Right lobe of liver (tissue), 6 donors: ENCODE measurements around the gene KLHL22. TPM values are rescaled to one million over a fixed set of nuclear protein-coding genes. Genes with fewer than 3 reads are reported as not detected.

ENCODE experiments used
- ATAC-seq, 4 donors: fragments of 200-7000 bp; cut with Tn5 transposase; one replicate each; pipeline ENCODE4 v1.9.1; 2020; ENCODE audit warnings: mild to moderate bottlenecking in 4 of 4, moderate library complexity in 4 of 4
- DNase-seq, 3 donors: peaks; one replicate each; pipeline ENCODE4 v3.0.0-alpha.2; 2020
- H3K27ac ChIP-seq, 3 donors: fragments of 200-600 bp; one replicate each; pipeline ENCODE4 v1.8.0; 2022
- H3K27me3 ChIP-seq, 2 donors: fragments of 200-600 bp; one replicate each; pipeline ENCODE4 v1.8.0; 2022
- H3K36me3 ChIP-seq, 4 donors: fragments of 200-600 bp; sonication (generic) in 1 of 4; one replicate each; pipeline versions ENCODE4 v1.5.1 to v1.8.0; 2017 to 2022; ENCODE audit warnings: control low read depth in 1 of 4
- H3K4me1 ChIP-seq, 4 donors: fragments of 200-600 bp; sonication (generic) in 1 of 4; one replicate each; pipeline versions ENCODE4 v1.5.1 to v1.8.0; 2017 to 2022; ENCODE audit warnings: control low read depth in 1 of 4
- H3K4me3 ChIP-seq, 3 donors: fragments of 200-600 bp; one replicate each; pipeline ENCODE4 v1.8.0; 2022
- H3K9me3 ChIP-seq, 4 donors: fragments of 200-600 bp; sonication (generic) in 1 of 4; one replicate each; pipeline versions ENCODE4 v1.5.1 to v1.8.0; 2017 to 2022; ENCODE audit warnings: control low read depth in 1 of 4
- POLR2A ChIP-seq: fragments of 450-650 bp; IDR thresholded peaks from one replicate; pipeline ENCODE4 v1.6.1; 2017; ENCODE audit warnings: antibody characterized with exemption, mild to moderate bottlenecking
- WGBS: methylation state at CpG from one replicate; pipeline ENCODE4 v1.1.6; 2018; ENCODE audit warnings: low coverage, low lambda C conversion rate; ENCODE audit not compliant: insufficient coverage; ENCODE audit errors: missing lambda C conversion rate; 5-methylcytosine and 5-hydroxymethylcytosine counted together
- intact Hi-C, 2 donors: fragments of 100-400 bp; cut with DNase I; formaldehyde crosslinking; loops; one replicate each; pipeline versions ENCODE4 v1.11.2 to v1.14.1; 2022
- total RNA-seq, 6 experiments: library from RNA; depleted of rRNA in 2 of 6; stranded (reverse); fragments of >200 nt in 2 of 6; fragmentation: NEBNext Ultra II Directional in 3 of 6; extraction: Animal tissue kit (Norgen Biotek cat#: 25700) in 3 of 6; gene quantifications; one replicate each; pipeline versions ENCODE4 v1.1.0 to v1.2.4, GENCODE V29; 2016 to 2023
- TF ChIP-seq, protein P1 (sequence below), 4 donors: fragments of 200-600 bp in 3 of 4; fragments of 450-650 bp in 1 of 4; IDR thresholded peaks; one replicate each; pipeline versions ENCODE4 v1.5.1 to v1.8.0; 2016 to 2022; ENCODE audit warnings: antibody characterized with exemption in 4 of 4, mild to moderate bottlenecking in 2 of 4
- donor health status: DM: no; HTN: yes; CAD: no.
- donor health status: DM: no; HTN: no; CAD: no.
- donor health status: DM: no; HTN: no; CAD: no.
- donor health status: DM: no; HTN: yes; CAD: no.
- donor health status: DM: no; HTN: yes; CAD: no.

KLHL22 gene
- total RNA-seq, 6 experiments from 2014 or later = 9.0 to 14.2 (median 10.2) TPM

DNA sequence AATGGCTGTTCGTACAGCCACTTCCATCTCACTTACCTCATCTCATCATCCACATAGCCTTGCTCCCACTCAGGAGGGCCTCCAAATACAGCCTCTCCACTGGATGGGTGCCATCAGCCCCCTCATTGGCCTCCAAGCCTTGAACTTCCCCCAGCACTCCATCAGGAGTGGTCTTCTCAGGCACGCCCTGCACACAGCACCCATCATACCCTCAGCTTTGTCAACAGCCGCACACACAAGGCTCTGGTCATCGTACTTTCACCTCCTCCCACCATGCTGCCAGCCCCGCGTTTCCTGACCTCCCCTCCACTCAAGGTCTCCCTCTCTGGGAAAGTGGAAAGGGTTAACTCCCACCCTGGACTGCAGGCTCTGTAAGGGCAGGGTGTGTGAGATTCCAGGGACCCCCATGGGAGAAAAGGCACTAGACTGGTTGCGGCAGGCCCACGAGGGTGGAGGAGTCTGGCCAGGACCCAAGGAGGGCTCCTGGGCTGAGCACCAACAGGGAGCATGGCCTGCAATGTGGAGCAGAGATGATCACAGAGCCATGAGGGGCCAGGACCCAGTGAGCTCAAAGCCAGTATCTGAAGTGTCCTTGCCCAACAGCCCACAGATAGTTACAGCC is 37.0 kb downstream of the KLHL22 start:
- no peak overlapping the region for H3K4me3 ChIP-seq
- 74% methylated on average over 4 of the region's 8 CpGs for WGBS
- no peaks in the 10 kb centered on the region for H3K27me3 ChIP-seq
- no peaks in the 10 kb centered on the region for H3K9me3 ChIP-seq
- no peaks in the 10 kb centered on the region for H3K4me1 ChIP-seq
- ATAC-seq (no peak), DNase-seq (peak in 1 of 3 donors; percentile 40)
- H3K27ac ChIP-seq = no peak overlapping the region
- peaks cover 0 to 8% (median 2%) of the 10 kb centered on the region in 4 donors for H3K36me3 ChIP-seq
- TF ChIP-seq, protein P1, sequence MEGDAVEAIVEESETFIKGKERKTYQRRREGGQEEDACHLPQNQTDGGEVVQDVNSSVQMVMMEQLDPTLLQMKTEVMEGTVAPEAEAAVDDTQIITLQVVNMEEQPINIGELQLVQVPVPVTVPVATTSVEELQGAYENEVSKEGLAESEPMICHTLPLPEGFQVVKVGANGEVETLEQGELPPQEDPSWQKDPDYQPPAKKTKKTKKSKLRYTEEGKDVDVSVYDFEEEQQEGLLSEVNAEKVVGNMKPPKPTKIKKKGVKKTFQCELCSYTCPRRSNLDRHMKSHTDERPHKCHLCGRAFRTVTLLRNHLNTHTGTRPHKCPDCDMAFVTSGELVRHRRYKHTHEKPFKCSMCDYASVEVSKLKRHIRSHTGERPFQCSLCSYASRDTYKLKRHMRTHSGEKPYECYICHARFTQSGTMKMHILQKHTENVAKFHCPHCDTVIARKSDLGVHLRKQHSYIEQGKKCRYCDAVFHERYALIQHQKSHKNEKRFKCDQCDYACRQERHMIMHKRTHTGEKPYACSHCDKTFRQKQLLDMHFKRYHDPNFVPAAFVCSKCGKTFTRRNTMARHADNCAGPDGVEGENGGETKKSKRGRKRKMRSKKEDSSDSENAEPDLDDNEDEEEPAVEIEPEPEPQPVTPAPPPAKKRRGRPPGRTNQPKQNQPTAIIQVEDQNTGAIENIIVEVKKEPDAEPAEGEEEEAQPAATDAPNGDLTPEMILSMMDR (IDR thresholded peaks at IDR 0.05) = no peak
- no peak for TF ChIP-seq POLR2A
- intact Hi-C loops = loop anchor here (5.0 kb wide), 2 partner anchors 36 to 41 kb away; no protein-coding TSS in a partner anchor

GRCh38 chr22:20457506-20458240 is 37.9 kb downstream of the KLHL22 start:
- DNase-seq (peak in 1 of 3 donors; percentile 50), ATAC-seq (no peak)
- Histone ChIP-seq H3K27ac (no peak overlapping the region), H3K9me3 (no peaks in the 10 kb centered on the region), H3K27me3 (no peaks in the 10 kb centered on the region), H3K36me3 (peaks cover 0 to 8% (median 2%) of the 10 kb centered on the region in 4 donors), H3K4me3 (no peak overlapping the region), H3K4me1 (no peaks in the 10 kb centered on the region)
- intact Hi-C loops = loop anchor here (5.0 kb wide), 2 partner anchors 35 to 40 kb away; no protein-coding TSS in a partner anchor
- no CpG with 5 or more reads among the region's 15 CpGs for WGBS
- TF ChIP-seq POLR2A = no peak

DNA sequence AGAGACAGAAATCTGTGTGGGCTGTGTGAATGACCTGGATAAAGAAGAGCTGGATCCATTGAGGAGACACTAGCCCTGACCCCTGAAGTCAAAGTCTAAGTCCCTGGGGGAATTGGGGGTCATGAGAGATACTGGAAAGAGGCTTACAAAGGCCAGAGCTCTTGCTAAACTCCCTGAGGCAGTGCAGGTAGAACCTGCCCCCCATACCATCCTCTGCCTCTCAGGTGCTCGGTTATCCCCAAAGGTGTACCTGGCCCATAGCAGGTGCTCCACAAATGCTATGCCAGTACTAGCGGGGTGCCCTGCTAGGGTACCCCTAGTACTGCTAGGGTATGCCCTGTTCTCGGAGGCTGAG is 38.9 kb downstream of the KLHL22 start:
- TF ChIP-seq, protein P1 (IDR thresholded peaks at IDR 0.05) = no peak
- no peak for TF ChIP-seq POLR2A
- DNase-seq = peak in 1 of 3 donors; percentile 26
- Histone ChIP-seq H3K9me3 (no peaks in the 10 kb centered on the region), H3K27ac (no peak overlapping the region), H3K4me3 (no peak overlapping the region), H3K4me1 (no peaks in the 10 kb centered on the region), H3K27me3 (no peaks in the 10 kb centered on the region), H3K36me3 (peaks cover 0 to 8% (median 2%) of the 10 kb centered on the region in 4 donors)
- 80% methylated on average over 1 of the region's 3 CpGs for WGBS
- intact Hi-C loops = loop anchor here (5.0 kb wide), 2 partner anchors 34 to 39 kb away; no protein-coding TSS in a partner anchor
- ATAC-seq = peak in 2 of 4 donors; percentile 6 to 12

- peak; percentile 88 to 96 (median 93) for ATAC-seq
These were observed 39.4 kb downstream of the KLHL22 start for GRCh38 chr22:20456064-20456721.

More at GRCh38 chr22:20456064-20456721, 39.4 kb downstream of the KLHL22 start:
- Histone ChIP-seq H3K27ac (no peak overlapping the region), H3K4me3 (no peak overlapping the region), H3K4me1 (no peaks in the 10 kb centered on the region), H3K27me3 (no peaks in the 10 kb centered on the region), H3K36me3 (peaks cover 0 to 8% (median 2%) of the 10 kb centered on the region in 4 donors), H3K9me3 (no peaks in the 10 kb centered on the region)
- 30% methylated on average over 4 of the region's 6 CpGs for WGBS
- intact Hi-C loops = loop anchor here (5.0 kb wide), 2 partner anchors 34 to 39 kb away; no protein-coding TSS in a partner anchor
- TF ChIP-seq, protein P1 (IDR thresholded peaks at IDR 0.05) = peak; percentile 84 to 90 (median 88)
- no peak for TF ChIP-seq POLR2A
- peak; percentile 70 to 80 (median 74) for DNase-seq
